ENCODE data around the gene TSC22D4.
A peak's percentile ranks its signal among the peaks of the same experiment; 100 is the strongest.

TSC22D4 gene

DNA sequence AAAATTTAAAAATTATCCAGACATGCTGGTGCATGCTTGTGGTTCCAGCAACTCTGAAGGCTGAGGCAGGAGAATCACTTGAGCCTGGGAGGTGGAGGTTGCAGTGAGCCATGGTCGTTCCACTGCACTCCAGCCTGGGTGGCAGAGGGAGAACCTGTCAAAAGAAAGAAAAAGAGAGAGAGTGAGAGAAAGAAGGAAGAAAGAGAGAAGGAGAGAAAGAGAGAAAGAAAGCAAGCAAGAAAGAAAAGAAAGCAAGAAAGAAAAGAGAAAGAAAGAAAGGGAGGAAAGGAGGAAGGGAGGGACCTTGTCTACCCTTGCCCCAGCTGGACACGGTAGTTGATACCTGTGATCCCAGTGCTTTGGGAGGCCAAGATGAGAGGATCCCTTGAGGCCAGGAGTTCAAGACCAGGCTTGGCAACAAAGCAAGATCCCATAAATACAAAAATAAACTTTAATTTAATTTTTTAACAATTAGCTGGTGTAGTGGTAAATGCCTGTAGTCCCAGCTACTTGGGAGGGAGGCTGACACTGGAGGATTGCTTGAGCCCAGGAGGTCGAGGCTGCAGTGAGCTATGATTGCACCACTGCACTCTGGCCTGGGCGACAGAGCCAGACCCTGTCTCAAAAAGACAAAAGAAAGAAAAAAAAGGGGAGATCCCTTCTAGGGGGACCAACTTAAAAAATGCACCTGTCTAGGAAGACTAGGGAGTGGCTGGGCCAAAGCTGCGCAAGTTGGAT, 13.9 kb upstream of the TSC22D4 start:
- DNase-seq (ENCODE audit: low spot score), result no peak

DNA sequence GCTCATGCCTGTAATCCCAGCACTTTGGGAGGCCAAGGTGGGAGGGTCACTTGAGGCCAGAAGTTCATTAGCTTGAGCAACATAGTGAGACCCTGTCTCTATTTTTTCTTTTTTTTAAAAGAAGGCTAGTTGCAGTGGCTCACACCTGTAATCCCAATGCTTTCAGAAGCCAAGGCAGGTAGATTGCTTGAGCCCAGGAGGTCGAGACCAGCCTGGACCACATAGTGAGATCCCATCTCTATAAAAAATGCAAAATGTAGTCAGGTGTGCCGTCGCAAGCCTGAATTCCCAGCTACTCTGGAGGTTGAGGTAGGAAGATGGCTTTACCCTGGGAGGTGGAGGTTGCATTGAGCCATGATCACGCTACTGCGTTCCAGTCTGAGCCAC, 12.2 kb upstream of the TSC22D4 start:
- no peak for DNase-seq (ENCODE audit: low spot score)

DNA sequence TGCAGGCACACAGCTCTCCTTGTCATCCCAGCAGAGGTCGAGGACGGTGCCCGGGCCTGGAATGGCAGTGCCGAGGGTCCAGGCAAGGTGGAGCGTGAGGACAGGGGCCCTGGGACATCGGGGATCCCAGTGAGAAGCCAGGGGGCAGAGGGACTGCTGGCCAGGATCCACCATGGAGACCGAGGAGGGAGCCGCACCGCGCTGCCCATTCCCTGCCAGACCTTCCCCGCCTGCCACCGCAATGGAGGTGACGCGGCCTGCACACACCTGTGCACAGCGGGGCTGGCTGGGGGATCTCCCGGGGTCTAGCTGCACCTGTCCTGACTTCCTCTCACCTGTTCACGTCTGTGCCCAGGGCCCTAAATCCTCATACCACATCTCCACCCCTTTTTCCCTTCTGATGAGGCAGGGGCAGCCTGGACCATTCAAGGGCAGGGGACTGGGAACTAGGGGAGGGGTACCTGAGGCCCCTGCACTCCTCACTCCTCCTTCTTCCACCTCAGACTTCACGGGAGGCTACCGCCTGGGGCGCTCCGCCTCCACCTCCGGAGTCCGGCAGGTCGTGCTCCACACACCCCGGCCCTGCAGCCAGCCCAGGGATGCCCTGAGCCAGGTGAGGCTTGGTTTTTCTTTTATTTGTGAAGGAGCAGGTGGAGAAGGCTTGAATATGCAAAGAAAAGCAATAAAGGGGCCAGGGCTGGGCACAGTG, 11.6 kb upstream of the TSC22D4 start:
- DNase-seq (ENCODE audit: low spot score), result no peak

DNA sequence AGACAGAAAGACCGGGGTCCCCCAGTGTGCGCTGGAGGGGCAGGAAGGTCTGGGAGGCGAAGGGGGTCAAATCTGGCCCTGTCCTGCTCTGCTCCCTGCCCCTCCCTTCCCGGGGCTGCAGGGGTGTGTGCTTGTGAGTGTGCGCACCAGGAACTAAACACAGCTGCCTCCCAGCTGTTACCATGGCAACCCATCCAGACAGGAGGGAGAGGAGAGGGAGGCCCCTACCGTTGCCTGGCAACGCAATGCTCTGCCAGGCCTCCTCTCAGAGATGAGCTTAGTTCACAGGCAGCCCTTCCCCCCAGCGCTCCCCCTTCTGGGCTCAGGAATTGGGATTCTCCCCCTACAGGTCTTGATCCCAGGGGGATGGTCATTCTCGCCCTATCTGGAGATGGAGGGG, 10.8 kb upstream of the TSC22D4 start:
- DNase-seq (ENCODE audit: low spot score), result peak; percentile 95

DNA sequence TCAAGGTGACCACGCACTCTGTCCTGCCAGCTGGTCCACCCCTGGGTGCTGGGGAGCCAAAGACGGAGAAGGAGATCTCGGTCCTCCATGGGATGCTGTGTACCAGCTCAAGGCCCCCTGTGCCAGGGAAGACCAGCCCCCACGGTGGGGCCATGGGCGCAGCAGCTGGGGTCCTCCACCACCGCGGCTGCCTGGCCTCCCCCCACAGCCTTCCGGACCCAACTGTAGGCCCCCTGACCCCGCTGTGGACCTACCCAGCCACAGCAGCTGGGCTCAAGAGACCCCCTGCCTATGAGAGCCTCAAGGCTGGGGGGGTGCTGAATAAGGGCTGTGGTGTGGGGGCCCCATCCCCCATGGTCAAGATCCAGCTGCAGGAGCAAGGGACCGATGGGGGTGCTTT, 10.1 kb upstream of the TSC22D4 start:
- no peak for DNase-seq (ENCODE audit: low spot score)

DNA sequence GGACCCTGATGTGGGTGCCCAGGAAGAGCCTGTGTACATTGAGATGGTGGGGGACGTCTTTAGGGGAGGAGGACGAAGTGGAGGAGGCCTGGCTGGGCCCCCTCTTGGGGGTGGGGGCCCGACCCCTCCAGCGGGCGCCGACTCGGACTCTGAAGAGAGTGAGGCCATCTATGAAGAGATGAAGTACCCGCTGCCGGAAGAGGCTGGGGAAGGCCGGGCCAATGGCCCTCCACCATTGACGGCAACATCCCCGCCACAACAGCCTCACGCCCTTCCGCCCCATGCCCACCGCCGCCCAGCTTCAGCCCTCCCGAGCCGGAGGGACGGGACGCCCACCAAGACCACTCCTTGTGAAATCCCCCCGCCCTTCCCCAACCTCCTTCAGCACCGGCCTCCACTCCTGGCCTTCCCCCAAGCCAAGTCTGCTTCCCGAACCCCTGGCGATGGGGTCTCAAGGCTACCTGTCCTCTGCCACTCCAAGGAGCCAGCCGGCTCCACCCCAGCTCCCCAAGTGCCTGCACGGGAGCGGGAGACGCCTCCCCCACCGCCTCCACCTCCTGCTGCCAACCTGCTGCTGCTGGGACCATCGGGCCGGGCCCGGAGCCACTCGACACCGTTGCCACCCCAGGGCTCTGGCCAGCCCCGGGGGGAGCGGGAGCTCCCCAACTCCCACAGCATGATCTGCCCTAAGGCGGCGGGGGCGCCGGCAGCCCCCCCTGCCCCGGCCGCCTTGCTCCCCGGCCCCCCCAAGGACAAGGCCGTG, 9.5 kb upstream of the TSC22D4 start:
- no peak for DNase-seq (ENCODE audit: low spot score)

DNA sequence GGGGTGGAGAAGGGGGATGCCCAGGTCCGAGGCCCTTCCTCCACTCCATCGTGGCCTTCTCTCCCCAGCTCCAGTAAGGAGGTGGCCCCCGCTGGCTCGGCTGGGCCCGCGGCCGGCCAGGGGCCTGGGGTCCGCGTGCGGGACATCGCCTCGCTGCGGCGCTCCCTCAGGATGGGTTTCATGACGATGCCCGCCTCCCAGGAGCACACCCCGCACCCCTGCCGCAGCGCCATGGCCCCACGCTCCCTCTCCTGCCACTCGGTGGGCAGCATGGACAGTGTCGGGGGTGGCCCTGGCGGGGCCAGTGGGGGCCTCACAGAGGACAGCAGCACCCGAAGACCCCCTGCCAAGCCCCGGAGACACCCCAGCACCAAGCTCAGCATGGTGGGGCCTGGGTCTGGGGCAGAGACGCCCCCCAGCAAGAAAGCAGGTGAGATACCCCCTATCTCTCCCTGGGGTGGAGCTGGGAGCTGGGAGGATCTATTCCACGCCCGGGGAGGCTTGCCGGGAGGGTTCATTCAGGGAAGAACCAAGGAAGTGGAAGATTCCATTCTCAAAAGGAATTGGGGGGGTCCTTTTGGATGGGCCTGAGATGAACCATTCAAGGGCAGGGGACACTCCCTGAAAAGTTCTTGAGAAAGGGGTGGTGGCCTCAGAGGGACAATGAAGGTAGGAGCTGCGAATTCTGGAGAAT, 7.9 kb upstream of the TSC22D4 start:
- DNase-seq (ENCODE audit: low spot score), result no peak

DNA sequence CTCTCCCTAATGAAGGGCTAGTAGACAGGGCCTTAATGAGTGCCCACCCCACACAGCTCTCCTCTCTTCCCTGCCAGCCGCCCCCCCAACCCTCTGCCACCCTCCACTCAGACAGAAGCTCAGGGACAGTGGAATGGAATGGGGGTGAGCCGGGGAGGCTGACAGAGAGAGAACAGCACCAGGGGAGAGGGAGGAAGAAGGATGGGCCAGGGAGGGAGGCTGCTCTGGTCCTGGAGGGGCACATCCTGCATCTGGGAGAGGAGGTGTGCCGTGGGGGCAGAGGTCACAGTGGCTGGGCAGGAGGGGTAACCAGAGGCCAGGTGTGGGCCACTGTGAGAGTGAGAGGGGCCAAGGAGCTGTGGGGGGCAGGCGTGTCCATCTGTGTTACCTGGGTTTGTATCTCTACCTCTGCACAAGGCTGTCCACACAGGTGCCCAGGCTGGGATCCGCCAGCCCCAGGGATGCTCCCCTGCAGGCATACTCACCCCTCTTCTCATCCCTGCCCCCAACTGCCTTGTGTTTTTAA, 7.2 kb upstream of the TSC22D4 start:
- DNase-seq (ENCODE audit: low spot score), result no peak

DNA sequence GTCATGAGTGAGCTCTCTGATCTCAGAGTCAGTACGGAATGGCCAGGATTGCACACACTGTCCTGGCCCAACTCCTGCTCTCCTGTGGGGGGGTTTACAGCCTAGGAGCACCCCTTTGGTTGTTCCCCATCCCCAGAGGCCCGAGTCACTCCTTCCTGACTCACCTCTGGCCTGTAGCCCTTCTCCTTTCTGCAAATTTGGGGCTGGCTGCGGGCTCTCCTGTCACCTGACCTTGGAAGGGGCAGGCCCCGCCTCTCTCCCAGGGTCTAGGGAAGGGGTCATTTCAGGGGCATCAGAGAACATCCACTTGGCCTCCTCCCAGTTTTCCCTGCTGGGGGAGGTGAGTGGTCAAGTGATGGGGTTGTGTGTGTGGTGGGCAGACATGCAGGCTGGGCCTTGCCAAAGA, 6.5 kb upstream of the TSC22D4 start:
- no peak for DNase-seq (ENCODE audit: low spot score)

DNA sequence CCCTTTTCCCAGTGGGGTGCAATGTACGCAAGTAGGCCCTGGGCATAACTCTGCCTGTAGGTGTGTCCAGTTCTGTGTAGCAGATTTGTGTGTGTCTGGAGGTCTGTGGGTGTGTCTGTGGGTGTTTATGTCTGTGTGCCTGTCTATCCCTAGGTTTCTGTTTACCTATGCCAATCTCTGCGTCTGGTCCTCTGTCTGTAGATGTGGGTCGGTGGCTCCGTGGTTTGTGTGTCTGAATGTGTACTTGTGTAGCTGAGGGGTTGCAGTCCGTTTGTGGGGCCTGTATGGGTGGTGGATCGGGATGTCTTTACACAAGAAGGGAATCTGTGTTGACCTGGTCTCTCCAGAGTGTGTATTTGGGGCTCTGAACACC, 5.6 kb upstream of the TSC22D4 start:
- no peak for DNase-seq (ENCODE audit: low spot score)

DNA sequence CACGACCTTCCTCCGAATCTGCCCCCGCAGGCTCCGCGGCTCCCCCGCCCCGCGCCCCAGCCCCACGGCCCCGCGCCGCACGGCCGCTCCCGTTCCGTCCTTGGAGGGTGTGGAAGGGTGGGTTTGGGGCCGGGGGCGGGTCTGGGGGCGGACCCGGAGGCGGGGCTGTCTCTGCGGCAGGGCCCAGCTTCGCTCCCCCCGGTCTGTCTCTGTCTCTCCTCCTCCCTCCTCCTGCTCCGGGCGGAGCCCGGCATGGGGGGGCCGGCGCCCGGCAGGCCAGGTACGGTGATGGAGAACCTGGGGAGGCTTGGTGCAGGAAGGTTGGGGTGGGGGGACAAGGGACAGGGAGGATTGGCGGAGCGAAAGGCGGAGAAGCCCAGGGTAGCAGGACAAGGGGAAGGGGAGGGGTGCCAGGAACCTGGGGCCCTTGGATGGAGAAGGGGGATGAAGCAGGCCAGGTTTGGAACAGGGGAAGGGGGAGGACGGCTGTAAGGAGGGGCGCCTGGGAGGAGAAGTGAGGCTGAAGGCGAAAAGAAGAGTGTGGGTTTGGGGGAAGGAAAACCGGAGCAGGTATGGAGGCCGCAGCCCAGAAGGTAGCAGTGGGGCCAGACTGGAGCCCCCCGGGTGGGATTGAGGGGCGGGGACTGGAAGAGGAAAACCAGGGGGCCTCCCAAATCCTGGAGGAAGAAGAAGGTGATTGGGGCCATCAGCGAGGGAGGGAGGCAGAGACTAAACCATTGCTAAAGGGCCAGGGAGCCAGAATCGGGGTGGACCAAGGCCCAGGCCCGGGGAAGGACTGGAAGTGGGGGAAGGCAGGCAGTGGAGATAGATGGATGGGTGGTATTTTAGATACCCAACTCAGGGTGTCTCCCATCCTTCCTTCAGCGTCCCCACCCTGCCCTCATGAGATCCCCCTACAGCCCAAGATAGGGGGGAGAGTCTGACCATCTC, 5.0 kb upstream of the TSC22D4 start, which contains the start of gene NYAP1:
Gene NYAP1, plus strand, starts transcription at position 206 of the 951 bp plus-strand sequence. CDS start 1,385 bp downstream, outside the sequence.
- DNase-seq (ENCODE audit: low spot score), result no peak

DNA sequence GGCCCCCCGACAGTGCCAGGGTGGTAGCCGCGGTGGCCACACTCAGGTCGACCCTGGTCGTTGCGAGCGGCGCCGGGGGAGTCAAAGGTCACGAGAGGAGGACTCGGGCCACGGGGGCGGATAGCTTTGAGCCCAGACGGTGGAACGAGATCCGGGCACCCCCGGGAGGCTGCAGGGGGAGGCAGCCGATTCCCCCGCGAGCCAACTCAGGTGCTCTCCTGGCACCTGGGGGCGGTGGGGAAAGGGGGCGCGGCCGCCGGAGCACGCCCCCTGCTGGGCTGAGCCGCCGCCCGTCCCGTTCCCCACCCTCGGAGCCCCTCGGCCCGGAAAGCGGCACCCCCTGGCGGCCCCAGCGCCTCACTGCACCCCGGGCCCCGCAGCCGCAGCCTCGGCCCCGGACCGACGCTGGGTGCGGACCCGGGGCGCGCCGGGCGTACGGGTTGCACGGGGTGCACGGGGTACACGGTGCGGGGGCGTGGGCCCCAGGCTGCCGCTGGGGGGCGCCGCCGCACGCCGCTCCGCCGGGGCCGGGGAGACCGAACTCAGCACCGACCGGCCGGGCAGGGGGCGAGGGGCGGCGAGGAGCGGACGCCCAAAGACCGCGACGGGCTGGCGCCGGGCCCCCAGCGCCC, 4.2 kb upstream of the TSC22D4 start:
- peak; percentile 88 for DNase-seq (ENCODE audit: low spot score)

DNA sequence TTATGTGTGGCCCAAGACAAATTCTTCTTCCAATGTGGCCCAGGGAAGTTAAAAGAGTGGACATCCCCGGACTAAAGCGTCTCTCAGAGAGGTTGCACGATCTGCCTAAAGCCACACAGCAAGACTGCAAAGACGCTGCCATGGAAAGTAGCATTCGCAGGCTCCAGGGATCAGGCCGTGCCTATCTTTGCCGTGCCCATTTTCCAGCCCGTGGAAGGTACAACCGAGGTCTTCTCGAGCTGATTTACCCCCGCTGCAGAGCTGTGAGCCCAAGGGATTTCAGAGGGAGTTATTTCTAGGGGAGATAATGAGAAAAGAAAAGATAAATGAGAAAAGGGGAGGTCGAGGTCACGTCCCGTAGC, 3.7 kb upstream of the TSC22D4 start:
- no peak for DNase-seq (ENCODE audit: low spot score)

DNA sequence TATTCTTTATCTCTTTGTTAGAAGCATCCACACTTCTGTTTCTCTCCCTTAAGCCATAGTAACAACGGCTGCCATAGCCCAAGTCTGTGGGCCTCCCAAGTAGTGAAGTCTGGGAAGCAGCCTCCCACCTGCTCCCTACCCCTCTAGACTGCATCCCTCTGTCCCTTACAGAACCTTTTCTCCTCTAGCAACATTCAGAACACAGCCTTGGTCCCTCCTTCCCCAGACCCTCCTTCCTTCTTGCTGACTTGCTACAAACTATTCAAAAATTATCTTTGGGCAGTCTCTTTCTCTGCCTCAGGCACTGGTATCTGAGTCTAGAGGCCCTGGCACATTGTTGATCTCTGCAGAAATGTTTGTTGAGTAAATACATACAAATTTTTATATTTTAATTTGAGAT, 2.5 kb upstream of the TSC22D4 start:
- no peak for DNase-seq (ENCODE audit: low spot score)

DNA sequence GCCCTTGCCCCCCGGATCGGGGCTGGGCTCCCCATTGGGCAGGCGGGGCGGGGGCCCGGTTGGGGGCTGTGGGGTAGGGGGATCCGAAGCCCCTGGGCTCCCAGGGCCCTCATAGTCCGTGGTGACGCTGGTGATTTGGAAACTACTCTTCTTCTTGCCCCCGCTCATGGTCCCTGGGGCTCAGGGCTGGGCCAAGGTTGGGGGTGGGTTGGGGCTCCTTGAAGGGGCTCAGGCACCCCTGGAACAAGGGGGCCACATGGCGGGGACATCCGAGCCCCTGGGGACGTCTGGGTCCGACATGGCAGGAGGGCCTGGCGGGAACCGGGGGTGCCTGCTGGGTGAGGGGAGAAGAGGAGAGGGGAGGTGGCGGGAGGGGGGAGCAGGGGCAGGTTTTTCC, 1.1 kb downstream of the TSC22D4 start:
- no peak for DNase-seq (ENCODE audit: low spot score)

DNA sequence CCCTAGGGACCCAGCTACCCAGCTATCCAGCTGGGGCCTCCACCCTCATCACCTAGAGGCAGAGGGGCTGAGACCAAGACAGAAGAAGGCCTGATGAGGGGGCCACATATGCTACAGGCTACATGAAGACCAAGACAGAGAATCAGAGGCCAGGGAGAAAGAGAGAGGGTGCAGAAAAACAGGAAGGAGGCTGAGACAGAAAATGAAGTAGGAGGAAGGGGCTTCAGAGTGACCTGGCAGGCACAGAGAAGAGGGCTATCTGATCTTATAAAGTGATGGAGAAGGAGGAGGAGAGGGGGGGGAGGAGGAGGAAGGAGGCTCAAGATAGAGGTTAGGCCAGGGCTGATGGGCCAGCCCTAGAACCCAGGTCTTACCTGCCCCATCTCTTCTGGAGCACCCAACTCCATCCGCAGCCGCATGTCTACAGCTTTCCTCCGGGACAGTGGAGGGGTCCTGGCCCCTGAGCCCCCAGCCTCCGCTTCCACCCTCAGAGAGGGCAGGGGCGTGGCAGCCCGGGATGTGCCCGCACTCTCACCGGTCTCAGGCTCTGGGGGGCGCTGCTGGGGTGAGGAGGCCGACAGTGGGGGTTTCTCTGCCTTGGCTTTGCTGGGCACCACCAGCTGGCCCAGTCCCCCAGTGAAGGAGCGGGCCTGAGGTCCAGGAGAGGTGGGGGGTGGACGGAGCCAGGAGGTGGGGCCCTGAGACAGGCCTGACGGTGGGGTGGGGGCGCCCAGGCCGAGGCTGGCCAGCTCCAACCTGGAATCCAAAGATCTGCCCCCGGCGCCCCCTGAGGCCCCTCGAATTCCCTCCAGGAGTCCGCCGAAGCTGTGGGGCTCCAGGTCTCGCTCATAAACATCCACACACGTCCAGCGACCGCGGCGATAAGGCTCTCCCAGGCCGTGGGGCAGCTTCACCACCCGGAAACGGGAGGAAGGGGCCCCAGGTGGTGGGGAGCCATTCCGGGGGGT, 1.8 kb downstream of the TSC22D4 start:
- DNase-seq (ENCODE audit: low spot score), result no peak

DNA sequence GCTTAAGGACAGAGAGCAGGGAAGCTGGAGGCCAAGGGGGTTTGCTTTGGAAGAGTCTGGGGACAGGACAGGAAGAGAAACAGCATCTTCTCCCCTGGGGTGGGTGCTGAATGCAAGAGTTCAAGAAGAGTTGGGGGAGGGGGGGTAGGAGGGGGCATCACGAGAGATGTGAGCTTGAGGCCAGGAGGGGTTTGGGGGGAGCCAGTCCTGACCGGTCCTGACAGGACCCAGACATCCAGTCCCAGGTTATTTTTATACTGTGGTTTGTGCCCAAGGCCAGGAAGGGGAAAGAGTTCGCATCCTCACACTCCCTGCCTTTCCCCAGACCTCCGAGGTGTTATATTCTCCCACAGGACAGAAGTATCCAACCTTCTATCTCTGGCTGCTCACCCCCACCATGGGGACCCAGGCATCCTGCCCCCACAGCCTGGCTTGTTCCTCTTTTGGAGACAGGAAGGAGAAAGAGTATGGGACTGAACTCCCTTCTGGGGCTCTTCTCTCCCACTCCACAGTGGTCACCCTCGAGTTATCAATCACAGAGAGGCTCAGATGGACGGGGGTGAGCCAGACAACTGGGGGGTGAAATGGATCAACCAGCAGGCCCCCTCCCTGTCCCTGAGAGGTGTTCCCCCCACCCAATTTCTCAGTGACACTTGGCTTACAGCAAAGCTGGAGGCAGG, 2.8 kb downstream of the TSC22D4 start:
- no peak for DNase-seq (ENCODE audit: low spot score)

DNA sequence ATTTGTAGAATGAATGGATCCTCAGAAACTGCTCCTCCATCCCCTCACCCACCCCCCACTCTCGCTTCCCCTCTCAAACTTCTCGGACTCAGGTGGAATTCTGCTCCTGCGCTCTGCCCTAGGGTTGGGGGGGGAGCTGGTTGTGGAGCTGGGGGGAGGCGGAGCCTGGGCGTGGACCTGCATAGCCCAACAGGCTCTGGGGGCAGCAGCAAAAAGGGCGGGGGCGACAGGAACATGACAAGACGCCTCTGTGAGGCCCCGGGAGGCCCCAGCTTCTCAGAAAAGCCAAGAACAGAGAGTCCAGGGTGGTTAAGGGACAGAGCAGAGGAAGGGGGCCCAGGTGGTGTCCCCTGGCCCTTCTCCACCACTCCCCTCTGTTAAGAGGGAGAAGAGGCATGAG, 3.5 kb downstream of the TSC22D4 start:
- DNase-seq (ENCODE audit: low spot score), result no peak
